CD8-positive, alpha-beta memory T cell (primary cell): ENCODE measurements around the gene FXYD5. TPM values are rescaled to one million over a fixed set of nuclear protein-coding genes. Genes with fewer than 3 reads are reported as not detected.

ENCODE experiments used
- CTCF ChIA-PET: fragments of 350-600 bp; sonication (Branson Sonifier 250); formaldehyde crosslinking; loops from one replicate; lab custom pipeline; 2021; ENCODE audit warnings: antibody characterized with exemption; lab: Charles Lee
- POLR2A ChIA-PET: fragments of 350-600 bp; sonication (Branson Sonifier 250); formaldehyde crosslinking; loops from one replicate; lab custom pipeline; 2021; ENCODE audit warnings: antibody characterized with exemption; lab: Charles Lee
- DNase-seq, 5 donors: peaks; one replicate each; pipeline versions ENCODE4 v3.0.0 to v3.0.0-alpha.2; 2020 to 2022; ENCODE audit warnings: mixed read lengths in 1 of 5
- H3K27ac ChIP-seq: one replicate; pipeline ENCODE4 v1.7.0; 2013; ENCODE audit warnings: low read depth, mild to moderate bottlenecking, low read length, moderate library complexity
- H3K27me3 ChIP-seq: 2 replicates; pipeline ENCODE4 v1.7.0; 2013; ENCODE audit warnings: low read length, mild to moderate bottlenecking; ENCODE audit not compliant: insufficient read depth, poor library complexity, severe bottlenecking
- H3K36me3 ChIP-seq: 2 replicates; pipeline ENCODE4 v1.7.0; 2013; ENCODE audit warnings: mild to moderate bottlenecking, low read length, moderate library complexity; ENCODE audit not compliant: insufficient read depth
- H3K4me1 ChIP-seq: 2 replicates; pipeline ENCODE4 v1.7.0; 2013; ENCODE audit warnings: mild to moderate bottlenecking, low read length, moderate library complexity; ENCODE audit not compliant: insufficient read depth
- H3K4me3 ChIP-seq: 2 replicates; pipeline ENCODE4 v1.7.0; 2013; ENCODE audit warnings: mild to moderate bottlenecking, low read length
- H3K9me3 ChIP-seq: 2 replicates; pipeline ENCODE4 v1.7.0; 2013; ENCODE audit warnings: mild to moderate bottlenecking, low read length
- H3K27ac Mint-ChIP-seq, 8 donors: one replicate each; pipeline ENCODE4 v1.8.0; 2020 to 2021; ENCODE audit warnings: mixed read lengths in 8 of 8, mild to moderate bottlenecking in 6 of 8, inconsistent platforms in 3 of 8, moderate library complexity in 3 of 8
- H3K27me3 Mint-ChIP-seq, 2 donors: one replicate each; pipeline ENCODE4 v1.8.0; 2020 to 2021; ENCODE audit warnings: mixed read lengths in 2 of 2, mild to moderate bottlenecking in 1 of 2, moderate library complexity in 1 of 2
- H3K36me3 Mint-ChIP-seq, 3 donors: one replicate each; pipeline ENCODE4 v1.8.0; 2020 to 2021; ENCODE audit warnings: mixed read lengths in 3 of 3, inconsistent platforms in 1 of 3, mild to moderate bottlenecking in 1 of 3
- H3K4me1 Mint-ChIP-seq, 3 donors: one replicate each; pipeline ENCODE4 v1.8.0; 2020 to 2021; ENCODE audit warnings: mixed read lengths in 3 of 3, inconsistent platforms in 1 of 3, mild to moderate bottlenecking in 1 of 3
- H3K4me3 Mint-ChIP-seq, 7 donors: one replicate each; pipeline ENCODE4 v1.8.0; 2020 to 2021; ENCODE audit warnings: mixed read lengths in 7 of 7, mild to moderate bottlenecking in 6 of 7, moderate library complexity in 4 of 7, inconsistent platforms in 2 of 7
- H3K9me3 Mint-ChIP-seq, 5 donors: one replicate each; pipeline ENCODE4 v1.8.0; 2020 to 2022; ENCODE audit warnings: mixed read lengths in 5 of 5, mild to moderate bottlenecking in 3 of 5, moderate library complexity in 2 of 5, inconsistent platforms in 1 of 5
- polyA plus RNA-seq: library from polyadenylated mRNA; unstranded; fragments of 300-500 nt; fragmentation: Illumina TruSeq; gene quantifications from one replicate; pipeline ENCODE4 v1.2.3, GENCODE V29; 2021
- total RNA-seq, 2 experiments: library from RNA; stranded (reverse); gene quantifications; one replicate each; pipeline ENCODE4 v1.2.3, GENCODE V29; 2021

FXYD5 gene
- total and polyA plus RNA-seq, 3 experiments from 2014 or later = 295 to 560 (median 295) TPM

GRCh38 chr19:35122687-35123551, 31.6 kb upstream of the FXYD5 start:
- Mint-ChIP-seq H3K4me1 (peaks cover 7 to 15% (median 10%) of the 10 kb centered on the region in 3 donors), H3K9me3 (no peaks in the 10 kb centered on the region), H3K27me3 (peaks cover 0 to 6% of the 10 kb centered on the region in 2 donors), H3K36me3 (no peaks in the 10 kb centered on the region), H3K4me3 (peak overlapping the region in 1 of 7 donors; percentile 40), H3K27ac (no peak overlapping the region)
- POLR2A ChIA-PET = no interaction called here
- H3K27me3 ChIP-seq = no peaks in the 10 kb centered on the region
- H3K36me3 ChIP-seq = no peaks in the 10 kb centered on the region
- H3K4me1 ChIP-seq = peaks cover 7% of the 10 kb centered on the region
- no peak overlapping the region for H3K4me3 ChIP-seq
- H3K9me3 ChIP-seq = no peaks in the 10 kb centered on the region
- H3K27ac ChIP-seq = no peak overlapping the region
- CTCF ChIA-PET = interaction anchor here (1.2 kb wide), 1 partner anchor 18 kb away, joined by 3 read pairs; no protein-coding TSS in a partner anchor
- DNase-seq = no peak

- peak overlapping the region in 3 of 8 donors; percentile 4 to 61 (median 47) for H3K27ac Mint-ChIP-seq
- CTCF ChIA-PET = interaction anchor here (0.8 to 1.5 kb wide), 4 partner anchors 9 to 79 kb away, joined by 3 to 6 read pairs (median 4); partner anchors contain the start of gene LGI4
Measured at GRCh38 chr19:35123573-35123972, 31.0 kb upstream of the FXYD5 start.

GRCh38 chr19:35124098-35125060, 30.2 kb upstream of the FXYD5 start:
- no peaks in the 10 kb centered on the region for H3K36me3 Mint-ChIP-seq
- H3K27ac Mint-ChIP-seq = peak overlapping the region in 7 of 8 donors; percentile 4 to 64 (median 47)
- H3K4me3 ChIP-seq = peak overlapping the region; percentile 76
- H3K4me1 Mint-ChIP-seq = peaks cover 7 to 15% (median 10%) of the 10 kb centered on the region in 3 donors
- peak; percentile 76 to 88 (median 78) for DNase-seq
- H3K36me3 ChIP-seq = no peaks in the 10 kb centered on the region
- no peaks in the 10 kb centered on the region for H3K9me3 Mint-ChIP-seq
- no peaks in the 10 kb centered on the region for H3K27me3 ChIP-seq
- H3K4me3 Mint-ChIP-seq = peak overlapping the region; percentile 65 to 90 (median 73)
- peak overlapping the region; percentile 56 for H3K27ac ChIP-seq
- peaks cover 7% of the 10 kb centered on the region for H3K4me1 ChIP-seq
- no peaks in the 10 kb centered on the region for H3K9me3 ChIP-seq
- ChIA-PET CTCF (interaction anchor here (0.8 to 1.5 kb wide), 8 partner anchors 9 to 80 kb away, joined by 3 to 6 read pairs (median 4); partner anchors contain the start of genes FXYD5 and LGI4), POLR2A (interaction anchor here (0.5 to 0.7 kb wide), 4 partner anchors 13 to 96 kb away, joined by 3 to 5 read pairs (median 4); partner anchors contain the start of gene FXYD5)
- peaks cover 2 to 6% of the 10 kb centered on the region in 2 donors for H3K27me3 Mint-ChIP-seq

More at GRCh38 chr19:35123573-35123972, 31.0 kb upstream of the FXYD5 start:
- H3K9me3 Mint-ChIP-seq = no peaks in the 10 kb centered on the region
- no peak overlapping the region for H3K4me3 ChIP-seq
- peaks cover 7 to 15% (median 10%) of the 10 kb centered on the region in 3 donors for H3K4me1 Mint-ChIP-seq
- POLR2A ChIA-PET = no interaction called here
- H3K27ac ChIP-seq = no peak overlapping the region
- no peak for DNase-seq
- H3K4me1 ChIP-seq = peaks cover 7% of the 10 kb centered on the region
- no peaks in the 10 kb centered on the region for H3K36me3 ChIP-seq
- H3K27me3 Mint-ChIP-seq = peaks cover 0 to 6% of the 10 kb centered on the region in 2 donors
- no peaks in the 10 kb centered on the region for H3K9me3 ChIP-seq
- peak overlapping the region in 6 of 7 donors; percentile 65 to 77 (median 73) for H3K4me3 Mint-ChIP-seq
- H3K27me3 ChIP-seq = no peaks in the 10 kb centered on the region
- no peaks in the 10 kb centered on the region for H3K36me3 Mint-ChIP-seq

- Mint-ChIP-seq H3K36me3 (no peaks in the 10 kb centered on the region), H3K27ac (no peak overlapping the region), H3K4me3 (peak overlapping the region in 2 of 7 donors; percentile 51 to 67), H3K9me3 (no peaks in the 10 kb centered on the region), H3K4me1 (peaks cover 7 to 15% (median 10%) of the 10 kb centered on the region in 3 donors), H3K27me3 (peaks cover 2 to 6% of the 10 kb centered on the region in 2 donors)
- POLR2A ChIA-PET = interaction anchor here (0.6 kb wide), 1 partner anchor 249 kb away, joined by 3 read pairs; no protein-coding TSS in a partner anchor
- H3K4me3 ChIP-seq = no peak overlapping the region
- H3K27ac ChIP-seq = no peak overlapping the region
- no peak for DNase-seq
- H3K27me3 ChIP-seq = no peaks in the 10 kb centered on the region
- H3K9me3 ChIP-seq = no peaks in the 10 kb centered on the region
- no peaks in the 10 kb centered on the region for H3K36me3 ChIP-seq
- peaks cover 7% of the 10 kb centered on the region for H3K4me1 ChIP-seq
- CTCF ChIA-PET = interaction anchor here (0.8 to 1.5 kb wide), 4 partner anchors 10 to 58 kb away, joined by 3 to 6 read pairs (median 4); partner anchors contain the start of gene FXYD5
Measured at GRCh38 chr19:35125270-35125717, 29.2 kb upstream of the FXYD5 start.

GRCh38 chr19:35125749-35126623, 28.5 kb upstream of the FXYD5 start:
- Histone ChIP-seq H3K36me3 (no peaks in the 10 kb centered on the region), H3K9me3 (no peaks in the 10 kb centered on the region), H3K27ac (no peak overlapping the region), H3K4me3 (no peak overlapping the region), H3K27me3 (no peaks in the 10 kb centered on the region), H3K4me1 (peaks cover 7% of the 10 kb centered on the region)
- Mint-ChIP-seq H3K36me3 (no peaks in the 10 kb centered on the region), H3K4me3 (peak overlapping the region in 1 of 7 donors; percentile 67), H3K27ac (peak overlapping the region in 1 of 8 donors; percentile 74), H3K9me3 (no peaks in the 10 kb centered on the region), H3K4me1 (peaks cover 7 to 15% (median 10%) of the 10 kb centered on the region in 3 donors), H3K27me3 (peaks cover 2 to 6% of the 10 kb centered on the region in 2 donors)
- ChIA-PET POLR2A (no interaction called here), CTCF (interaction anchor here (1.2 to 2.0 kb wide), 2 partner anchors 10 to 16 kb away, joined by 3 to 6 read pairs; no protein-coding TSS in a partner anchor)
- no peak for DNase-seq

GRCh38 chr19:35126624-35126959, 27.9 kb upstream of the FXYD5 start:
- no peak for DNase-seq
- H3K9me3 Mint-ChIP-seq = no peaks in the 10 kb centered on the region
- peaks cover 7 to 15% (median 10%) of the 10 kb centered on the region in 3 donors for H3K4me1 Mint-ChIP-seq
- H3K36me3 ChIP-seq = no peaks in the 10 kb centered on the region
- ChIA-PET CTCF (interaction anchor here (1.2 to 2.0 kb wide), 2 partner anchors 10 to 15 kb away, joined by 3 to 6 read pairs; no protein-coding TSS in a partner anchor), POLR2A (no interaction called here)
- H3K27me3 ChIP-seq = no peaks in the 10 kb centered on the region
- H3K27ac Mint-ChIP-seq = no peak overlapping the region
- H3K4me3 ChIP-seq = no peak overlapping the region
- peaks cover 7% of the 10 kb centered on the region for H3K4me1 ChIP-seq
- peaks cover 2 to 6% of the 10 kb centered on the region in 2 donors for H3K27me3 Mint-ChIP-seq
- H3K9me3 ChIP-seq = no peaks in the 10 kb centered on the region
- H3K4me3 Mint-ChIP-seq = no peak overlapping the region
- no peaks in the 10 kb centered on the region for H3K36me3 Mint-ChIP-seq
- no peak overlapping the region for H3K27ac ChIP-seq
